A204.1 (cell line): ENCODE measurements around the gene TCERG1L.

Experiments used
- FAIRE-seq: peaks from 2 replicates; lab custom pipeline; 2012; peaks lifted over from hg19 to GRCh38; lab: Jason Lieb, UNC

TCERG1L gene

DNA sequence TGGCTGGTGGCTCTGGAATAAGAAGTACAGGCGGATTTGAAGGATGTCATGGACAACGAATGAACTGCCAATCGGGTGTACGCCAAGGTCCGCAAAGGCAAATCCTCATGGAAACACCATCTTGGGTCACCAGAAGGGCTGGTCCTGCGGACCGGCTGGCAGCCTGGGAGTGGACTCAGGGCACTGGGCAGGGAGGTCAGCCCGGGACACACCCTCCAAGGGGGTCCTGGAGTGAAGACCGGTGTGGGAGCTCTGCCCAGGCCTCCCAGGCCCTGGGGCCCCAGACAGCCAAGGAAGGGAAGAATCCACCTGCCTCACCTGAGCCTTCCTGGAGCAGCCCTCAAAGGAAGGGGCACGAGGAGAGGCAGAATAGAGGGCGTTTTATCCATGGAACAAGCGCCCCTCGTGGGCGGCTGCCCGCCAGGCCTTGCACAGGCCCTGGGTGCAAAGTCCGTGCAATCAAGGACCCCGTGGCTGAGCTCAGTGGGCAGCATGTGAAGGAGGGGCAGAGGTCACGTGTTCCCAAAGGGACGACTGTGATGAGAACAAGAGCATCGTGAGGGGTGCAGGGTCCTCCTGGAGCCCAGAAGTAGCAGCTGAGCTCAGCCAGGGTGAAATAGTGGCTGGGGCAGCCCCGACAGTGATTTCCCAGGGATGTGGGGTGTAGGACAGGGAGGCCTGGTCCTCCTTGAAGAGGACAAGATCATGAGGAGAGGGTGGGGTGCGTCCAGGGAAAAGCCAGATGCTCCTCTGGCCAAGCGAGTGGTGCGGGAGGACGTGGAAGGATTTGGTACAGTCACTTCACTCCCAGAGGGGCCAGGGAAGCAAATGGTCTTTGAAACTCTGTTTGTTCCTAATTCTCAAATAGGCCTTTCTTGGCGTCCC, 105.2 kb downstream of the TCERG1L start:
- FAIRE-seq, result no peak

DNA sequence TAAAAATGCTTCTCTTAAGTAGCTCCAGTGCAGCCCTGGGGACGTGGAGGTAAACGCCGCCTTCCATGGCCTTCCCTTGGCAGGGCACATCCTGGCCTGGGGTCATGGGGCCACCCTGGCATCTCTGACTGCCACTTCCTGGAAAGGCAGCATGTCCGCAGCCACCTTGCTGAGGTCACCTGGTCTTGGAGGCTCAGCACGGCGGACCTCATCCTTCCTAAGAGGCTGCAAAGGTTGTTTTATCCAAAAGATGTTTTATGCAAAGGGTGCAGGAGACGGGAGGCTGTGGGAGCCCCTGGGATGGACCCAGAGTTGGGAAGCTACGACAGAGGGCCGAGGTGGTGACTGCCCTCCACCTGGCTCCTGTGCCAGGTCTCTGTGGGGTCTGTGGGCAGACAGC, 106.0 kb downstream of the TCERG1L start:
- FAIRE-seq, result no peak

DNA sequence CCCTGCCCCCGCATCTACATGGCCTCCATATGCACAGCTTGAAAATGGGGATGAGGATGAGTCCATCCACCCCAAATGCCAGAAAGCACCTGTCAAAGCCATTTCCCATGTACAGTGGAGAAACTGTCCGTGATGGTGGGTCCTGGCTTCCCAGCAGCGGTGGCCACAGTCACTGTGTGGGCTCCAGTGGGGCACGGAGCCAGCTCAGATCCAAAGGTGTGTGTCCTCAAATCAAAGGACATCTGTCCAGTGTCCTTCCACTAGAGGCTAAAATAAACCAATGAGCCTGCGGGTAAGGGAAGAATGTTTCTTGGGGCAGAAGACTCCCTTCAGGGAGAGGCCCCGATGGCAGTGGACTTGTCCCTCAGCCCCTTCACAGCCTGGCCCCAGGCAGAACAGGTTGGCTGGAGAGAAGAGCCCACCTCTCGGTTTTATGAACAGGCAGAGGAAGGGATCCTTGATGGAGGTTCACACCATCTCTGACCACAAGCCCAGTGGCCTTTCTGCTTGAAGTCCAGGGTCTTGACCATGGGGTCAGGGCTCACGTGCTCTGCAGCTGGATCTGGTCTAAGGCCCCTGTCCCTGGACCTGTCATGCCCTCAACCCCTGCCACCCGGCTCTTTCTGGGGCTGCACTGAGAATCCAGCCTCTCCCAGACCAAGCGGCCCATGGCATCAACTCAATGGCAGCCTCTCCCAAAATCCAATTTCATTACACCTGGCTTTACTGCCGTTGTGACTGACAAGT, 106.9 kb downstream of the TCERG1L start:
- FAIRE-seq, result no peak

DNA sequence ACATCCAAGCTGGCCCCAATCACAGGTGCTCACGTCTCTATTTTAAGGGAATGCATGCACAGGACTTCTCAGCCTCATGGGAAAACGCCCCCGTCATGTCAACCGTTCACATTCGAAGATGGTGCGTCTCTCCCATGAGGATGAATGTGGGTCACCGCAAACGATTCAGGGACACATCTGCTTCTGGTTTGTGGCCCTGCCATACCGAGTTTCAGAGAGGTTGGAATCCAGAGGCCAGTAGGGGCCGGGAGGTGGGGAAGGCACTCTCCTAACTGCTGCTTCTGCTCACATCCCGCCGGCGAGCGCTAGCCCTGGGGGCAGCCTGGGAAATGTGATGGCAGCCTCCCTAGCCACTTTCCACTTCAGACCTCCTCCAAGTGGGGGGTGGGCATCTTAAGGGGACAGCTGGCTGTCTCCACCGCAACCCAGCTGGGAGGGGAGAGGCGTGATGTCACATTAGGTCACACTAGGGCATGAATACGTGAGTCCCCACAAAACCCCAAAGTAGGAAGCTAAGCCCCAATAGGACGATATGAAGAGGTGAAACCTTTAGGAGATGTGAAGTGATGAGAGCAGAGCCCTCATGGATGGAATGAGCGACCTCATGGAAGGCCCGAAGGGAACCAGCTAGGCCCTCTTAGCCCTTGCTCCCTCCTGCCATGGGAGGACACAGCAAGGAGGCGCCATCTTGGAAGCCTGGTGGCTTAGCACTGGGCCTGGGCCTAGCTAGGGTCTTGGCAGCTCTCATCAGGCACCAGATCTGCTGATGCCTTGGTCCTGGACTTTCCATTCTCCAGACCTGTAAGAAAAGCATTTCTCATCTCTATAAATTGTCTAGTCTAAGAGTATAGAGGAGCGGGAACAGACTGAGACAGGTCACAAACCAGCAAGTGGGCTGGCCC, 107.8 kb downstream of the TCERG1L start:
- FAIRE-seq, result no peak

DNA sequence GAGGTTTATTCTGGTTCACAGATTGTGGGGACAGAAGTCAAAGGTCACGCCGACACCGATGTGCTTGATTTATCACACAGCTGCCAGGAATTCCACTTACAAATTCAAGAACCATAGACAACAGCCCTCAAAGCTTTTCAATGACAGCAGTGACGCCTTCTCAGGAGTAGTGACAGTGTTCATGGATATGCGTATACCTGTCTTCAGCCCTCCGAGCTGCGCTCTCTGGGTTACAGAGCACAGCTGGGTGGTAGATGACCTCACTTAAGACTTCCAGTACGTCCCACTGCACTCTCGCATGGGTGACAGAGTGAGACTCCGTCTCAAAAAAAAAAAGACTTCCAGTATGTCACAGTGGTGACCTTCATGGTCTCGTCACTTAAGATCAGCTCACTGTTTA, 108.5 kb downstream of the TCERG1L start:
- no peak for FAIRE-seq

DNA sequence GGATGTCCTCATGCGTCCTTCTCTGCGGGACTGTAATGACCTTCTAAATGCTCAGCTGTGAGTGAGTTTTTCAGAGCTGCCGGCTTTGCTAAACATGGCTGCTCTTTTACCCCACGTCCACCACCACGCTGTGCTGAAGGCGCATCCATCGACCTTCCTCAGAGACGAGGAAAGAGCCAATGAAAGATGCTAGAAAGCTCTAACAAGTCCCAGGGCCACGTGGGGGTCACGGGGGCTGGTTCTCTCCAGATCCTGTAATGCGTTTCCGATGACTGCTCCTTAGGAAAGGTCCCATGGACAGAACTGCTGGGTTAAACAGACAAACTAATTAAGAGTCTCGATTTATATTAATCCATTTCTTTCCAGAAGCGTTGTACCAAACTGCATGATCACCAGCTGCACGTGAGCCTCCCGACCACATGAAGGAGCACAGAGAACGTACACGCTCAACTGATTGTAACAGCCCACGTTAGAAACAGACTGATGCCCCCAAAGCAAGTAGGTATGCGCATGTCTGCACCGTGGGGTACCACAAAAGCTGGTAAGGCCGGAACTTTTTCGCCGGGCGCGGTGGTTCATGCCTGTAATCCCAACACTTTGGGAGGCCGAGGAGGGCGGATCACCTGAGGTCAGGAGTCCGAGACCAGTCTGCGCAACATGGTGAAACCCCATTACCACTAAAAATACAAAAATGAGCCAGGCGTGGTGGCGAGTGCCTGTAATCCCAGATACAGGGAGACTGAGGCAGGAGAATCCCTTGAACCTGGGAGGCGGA, 109.6 kb downstream of the TCERG1L start:
- no peak for FAIRE-seq

DNA sequence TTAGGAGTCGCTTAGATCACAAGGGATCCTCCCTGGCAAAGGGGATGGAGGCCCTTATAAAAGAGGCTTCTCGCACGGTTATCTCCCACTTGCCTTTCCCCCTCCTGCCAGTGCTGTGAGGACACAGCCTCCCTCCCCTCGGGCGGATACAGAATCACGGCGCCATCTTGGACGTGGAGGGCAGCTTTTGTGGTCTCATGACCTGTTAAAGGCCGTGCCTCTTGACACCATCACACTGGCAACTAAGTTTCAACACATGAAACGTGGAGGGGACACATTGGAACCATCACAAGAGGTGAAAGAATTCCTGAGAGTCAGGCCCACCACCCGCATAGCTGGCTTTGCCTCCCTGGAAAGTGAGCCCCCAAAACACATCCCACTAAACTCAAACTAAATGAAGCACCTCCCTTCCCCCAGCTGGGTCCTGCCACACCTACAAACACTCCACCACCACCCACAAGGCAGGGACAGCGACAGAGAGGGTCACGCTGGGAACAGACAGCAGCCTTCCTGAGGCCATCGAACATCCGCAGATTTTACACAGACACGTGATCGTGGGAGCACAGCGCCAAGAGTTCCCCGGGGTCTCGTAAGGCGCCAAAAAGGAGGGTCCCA, 110.6 kb downstream of the TCERG1L start:
- no peak for FAIRE-seq

DNA sequence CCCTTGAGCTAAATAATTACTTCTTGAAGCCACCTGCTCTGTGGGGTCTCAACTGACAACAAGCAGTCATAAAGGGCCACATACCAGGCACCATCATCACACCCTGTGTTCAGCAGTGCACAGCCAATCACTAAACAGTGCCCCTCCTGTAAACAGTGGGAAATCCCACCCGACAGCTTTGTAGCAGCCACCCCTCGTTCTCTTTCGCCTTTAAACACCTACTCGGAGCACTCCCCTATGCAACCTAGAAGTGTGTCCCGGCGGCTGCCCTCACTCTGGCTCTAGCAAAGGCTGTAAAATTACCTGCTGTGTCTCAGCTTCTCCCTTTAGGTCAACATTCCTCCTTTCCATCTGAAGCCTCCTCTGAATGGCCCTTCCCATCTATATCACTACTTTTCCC, 111.9 kb downstream of the TCERG1L start:
- FAIRE-seq, result no peak

DNA sequence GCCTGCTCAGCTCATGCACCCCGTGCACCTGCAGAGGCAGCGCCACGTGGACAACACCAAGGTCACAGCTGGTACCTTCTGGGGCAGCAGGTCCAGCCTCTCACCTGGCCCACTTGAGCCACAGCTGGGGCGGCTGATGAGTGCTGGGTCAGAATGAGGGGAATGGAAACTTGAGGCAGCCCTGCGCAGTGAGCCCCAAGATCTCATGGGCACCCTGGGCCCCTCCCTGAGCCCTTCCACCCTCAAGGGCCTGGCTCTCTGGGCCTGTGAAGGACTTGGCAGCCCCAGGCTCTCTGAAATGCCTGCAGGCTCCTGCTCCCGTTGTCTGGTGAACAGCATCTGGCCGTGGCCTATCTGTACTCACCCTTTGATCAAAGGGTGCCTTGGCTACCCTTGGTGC, 112.7 kb downstream of the TCERG1L start:
- FAIRE-seq, result no peak

DNA sequence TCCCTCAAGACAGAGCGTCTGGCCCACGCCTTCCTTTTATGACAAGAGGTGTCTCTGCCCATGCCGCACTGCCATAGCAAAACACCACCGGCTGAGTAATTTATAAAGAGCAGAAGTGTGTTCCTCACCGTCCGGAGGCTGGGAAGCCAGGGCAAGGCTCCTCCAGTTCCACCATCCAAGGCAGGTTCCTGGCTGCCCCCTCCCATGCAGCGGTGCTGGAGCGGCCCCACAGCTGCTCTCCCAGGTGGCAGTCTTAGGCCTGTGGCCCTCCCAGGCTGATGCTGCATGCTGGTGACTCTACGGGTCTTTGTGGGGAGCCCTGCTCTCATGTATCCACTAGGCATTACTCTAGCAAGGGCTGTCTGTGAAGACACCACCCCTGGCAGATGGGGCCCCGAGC, 113.1 kb downstream of the TCERG1L start:
- FAIRE-seq, result no peak

DNA sequence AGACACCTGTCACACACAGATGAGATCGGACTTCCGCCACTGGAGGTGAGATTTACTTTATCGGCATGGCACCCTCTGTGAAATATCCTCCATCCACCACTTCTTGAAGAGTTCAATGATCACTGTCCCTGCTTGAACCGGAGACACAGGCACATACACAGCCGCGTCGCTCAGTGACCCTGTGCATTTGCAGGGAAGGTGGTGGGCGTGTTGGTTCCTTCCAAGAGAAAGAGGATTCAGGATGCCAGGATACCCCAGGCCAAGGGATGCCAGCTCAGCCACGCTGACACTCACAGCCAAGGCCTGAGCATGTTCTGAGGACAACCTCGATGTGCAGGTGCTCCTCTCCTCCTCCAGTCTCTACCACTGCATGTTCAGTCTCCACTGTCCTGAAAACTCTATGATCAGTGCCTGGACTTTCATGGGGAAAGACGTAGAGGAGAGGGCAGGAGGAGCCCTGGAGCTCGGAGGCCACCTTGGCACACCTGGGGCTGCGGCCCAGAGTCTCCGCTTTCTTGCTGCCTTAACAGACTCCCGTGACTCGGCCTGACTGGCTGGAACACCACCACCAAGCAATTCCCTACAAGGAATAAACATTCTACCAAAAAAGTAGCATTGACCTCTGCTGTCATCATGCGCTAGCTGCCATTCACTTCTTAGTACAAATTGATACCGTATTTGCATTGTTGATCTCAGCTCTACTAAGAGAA, 115.2 kb downstream of the TCERG1L start:
- FAIRE-seq, result no peak

DNA sequence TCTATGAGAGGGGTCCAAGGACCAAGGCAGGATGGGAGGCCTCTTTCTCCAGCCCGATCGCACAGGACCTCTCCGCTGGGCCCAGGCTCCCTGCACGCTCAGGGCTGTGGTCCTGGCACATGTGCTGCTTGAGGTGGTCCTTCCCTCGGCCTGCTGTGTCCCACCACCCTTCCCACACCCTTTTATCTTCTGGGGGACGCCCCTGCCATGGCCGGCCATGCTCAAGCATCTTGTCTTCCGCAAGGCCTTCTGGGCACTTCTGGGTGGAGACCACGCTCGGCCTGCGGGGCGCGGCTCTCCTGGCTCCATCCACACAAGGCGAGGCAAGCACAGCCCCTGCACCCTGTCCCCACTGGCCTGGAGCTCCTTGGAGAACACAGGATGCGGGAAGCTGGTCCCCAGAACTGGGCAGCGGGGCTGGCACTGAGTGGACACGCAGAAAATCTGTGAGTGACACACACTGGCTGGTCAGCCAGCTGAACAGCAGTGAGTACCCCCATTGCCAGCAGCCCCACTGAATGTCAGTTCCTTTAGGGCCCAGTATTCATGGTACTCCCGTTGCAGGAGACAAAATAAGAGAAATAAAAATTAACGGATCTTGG, 115.9 kb downstream of the TCERG1L start:
- FAIRE-seq, result no peak

DNA sequence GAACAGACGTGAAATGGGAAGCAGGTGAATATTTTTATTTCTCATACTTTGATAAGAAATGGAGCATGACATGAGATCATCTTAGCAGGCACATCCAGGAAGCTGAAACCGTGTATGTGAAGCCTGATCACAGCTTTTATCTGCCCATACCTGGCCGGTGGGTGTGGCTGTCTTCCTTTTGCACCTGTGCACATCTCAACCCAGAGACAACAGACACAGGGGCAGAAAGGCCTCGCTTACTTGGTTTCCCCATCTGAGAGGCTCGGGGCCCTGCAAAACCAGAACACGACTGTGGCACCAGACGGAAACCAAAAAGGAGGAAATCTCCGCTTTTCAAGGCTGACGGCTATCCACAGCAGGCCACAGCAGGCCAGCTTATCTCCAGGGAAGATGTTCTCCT, 116.4 kb downstream of the TCERG1L start:
- FAIRE-seq, result no peak

DNA sequence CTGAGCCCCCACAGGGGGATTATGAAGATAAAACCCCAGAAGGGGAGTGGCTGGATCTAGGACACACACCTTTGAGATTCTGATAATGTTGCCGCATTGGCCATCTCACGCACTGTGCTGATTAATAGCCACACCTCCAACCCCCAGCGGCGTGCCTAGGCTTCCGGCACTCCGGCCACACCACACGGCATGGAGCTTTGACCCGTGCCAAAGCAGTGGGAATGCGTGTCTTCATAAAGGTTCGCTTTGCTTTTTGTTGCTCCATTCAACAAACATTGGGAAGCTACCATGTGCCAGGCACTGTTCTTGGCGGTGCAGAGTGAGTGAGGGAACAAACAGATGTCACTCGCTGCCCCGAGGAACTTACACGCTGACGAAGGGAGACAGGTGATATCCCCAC, 117.6 kb downstream of the TCERG1L start:
- FAIRE-seq, result no peak

DNA sequence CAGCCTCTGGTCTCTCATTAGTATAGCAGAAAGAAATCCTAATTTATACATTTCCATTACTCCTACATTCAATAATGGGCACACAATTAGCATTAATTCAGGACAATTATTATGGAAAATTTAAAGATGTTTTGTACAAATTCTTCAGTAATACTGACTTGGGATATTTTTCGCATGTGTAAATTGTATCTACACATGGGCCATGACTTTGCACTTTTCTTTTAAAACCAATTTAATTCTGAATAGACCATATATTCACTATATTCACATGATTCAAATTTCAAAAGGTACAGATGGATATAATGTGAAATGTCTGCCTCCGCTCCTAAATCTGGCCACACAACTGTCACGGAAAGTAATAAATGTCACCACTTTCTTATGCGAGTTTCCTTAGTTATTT, 123.0 kb downstream of the TCERG1L start:
- no peak for FAIRE-seq

DNA sequence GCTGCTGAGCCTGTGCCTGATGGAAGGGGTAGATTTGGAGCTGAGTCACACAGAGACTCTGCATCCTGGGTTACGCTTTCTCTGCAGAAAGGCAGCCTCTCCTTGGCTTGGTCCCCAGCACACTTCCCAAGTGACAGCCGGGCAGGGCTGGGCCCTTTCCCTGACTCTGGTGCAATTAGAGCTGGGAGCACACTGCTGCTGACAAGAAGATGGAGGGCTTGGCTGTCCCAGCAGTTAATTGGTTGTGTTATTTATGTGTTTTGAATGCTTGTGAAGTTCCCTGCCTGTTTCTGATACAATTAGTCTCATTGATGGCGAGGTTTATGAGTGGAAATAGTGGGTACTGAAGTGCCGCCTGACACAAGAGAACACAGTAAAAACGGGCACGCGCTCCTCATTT, 123.6 kb downstream of the TCERG1L start:
- FAIRE-seq, result no peak

DNA sequence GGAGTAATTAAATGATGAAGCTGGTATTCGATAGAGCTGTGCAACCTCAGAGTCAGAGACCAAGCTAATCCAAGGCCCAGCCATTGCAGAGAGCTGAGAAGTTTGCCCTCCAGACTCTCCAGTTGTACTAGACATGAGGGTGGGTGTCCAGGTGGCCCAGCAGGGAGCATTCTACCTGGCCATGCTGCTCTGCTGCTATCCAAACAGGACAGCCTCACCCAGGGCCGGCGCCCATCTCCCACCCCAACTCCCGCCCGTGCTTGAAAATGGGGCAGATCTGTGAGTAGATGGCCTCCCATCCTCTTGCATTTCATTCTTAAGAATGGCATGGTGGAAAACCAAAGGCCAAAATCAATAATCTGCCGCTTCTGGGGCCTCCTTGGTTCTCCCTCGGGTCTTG, 124.2 kb downstream of the TCERG1L start:
- FAIRE-seq, result no peak

DNA sequence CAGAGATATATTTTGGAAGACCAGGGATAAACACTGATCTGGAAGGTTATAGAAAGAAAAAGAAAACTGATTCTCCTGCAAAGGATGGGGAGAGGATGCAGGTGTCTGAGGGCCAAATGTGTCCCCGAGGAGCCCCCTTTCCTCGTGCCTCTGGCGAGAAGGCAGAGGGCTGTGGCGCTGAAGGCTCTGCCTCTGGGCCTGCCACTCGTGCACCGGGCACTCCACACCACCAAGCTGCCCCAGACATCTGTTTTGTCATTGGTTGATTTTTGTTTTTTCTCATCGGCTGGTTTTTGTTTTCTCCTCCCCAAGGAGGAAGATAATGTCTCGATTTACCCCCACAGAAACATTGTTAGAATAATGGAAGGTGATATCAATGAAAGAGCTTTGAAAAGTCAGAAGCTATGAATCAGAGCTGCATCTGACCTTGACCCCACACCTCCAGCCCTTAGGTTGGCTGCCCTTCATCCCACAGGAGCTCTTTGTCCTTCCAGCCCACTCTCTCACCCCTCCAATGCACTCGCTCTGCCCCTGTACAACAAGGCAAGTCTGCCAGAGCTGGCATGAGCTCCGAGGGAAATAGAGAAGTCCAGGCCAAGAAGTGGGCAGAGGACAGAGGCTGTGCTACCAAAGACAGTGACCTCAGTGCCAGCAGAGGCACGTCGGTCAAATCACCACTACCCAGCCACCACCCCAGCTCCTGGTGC, 124.8 kb downstream of the TCERG1L start:
- FAIRE-seq, result no peak

DNA sequence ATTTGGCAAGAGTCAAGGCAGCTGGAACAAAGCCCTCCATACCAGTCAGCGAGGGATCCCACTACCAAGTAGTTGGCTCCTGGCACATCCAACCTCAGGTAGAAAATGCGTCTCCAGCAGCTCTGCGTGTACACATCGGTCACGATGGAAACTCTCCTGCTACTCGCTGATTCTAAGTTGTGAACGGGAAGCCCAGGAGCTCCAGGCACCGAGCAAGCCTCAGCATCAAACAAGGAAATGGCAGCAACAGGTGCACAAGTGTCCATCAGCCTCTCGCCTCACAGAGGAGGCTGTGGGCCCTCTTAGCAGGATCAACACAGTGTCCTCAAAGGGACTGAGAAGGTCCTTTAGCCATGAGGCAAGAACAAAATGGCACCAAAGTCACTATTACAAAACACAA, 127.0 kb downstream of the TCERG1L start:
- no peak for FAIRE-seq
